ENCODE data around the gene SERPIND1. TPM values are rescaled to one million over a fixed set of nuclear protein-coding genes. Genes with fewer than 3 reads are reported as not detected.
"Not testable (repeated sequence)": the region's sequence is repeated elsewhere in the genome, so short reads cannot be mapped to it uniquely, and the experiment has no call there.

SERPIND1 gene
- total RNA-seq, 6 donors from 2014 or later: 0.57 to 2.6 (median 0.76) TPM; not detected in 2

DNA sequence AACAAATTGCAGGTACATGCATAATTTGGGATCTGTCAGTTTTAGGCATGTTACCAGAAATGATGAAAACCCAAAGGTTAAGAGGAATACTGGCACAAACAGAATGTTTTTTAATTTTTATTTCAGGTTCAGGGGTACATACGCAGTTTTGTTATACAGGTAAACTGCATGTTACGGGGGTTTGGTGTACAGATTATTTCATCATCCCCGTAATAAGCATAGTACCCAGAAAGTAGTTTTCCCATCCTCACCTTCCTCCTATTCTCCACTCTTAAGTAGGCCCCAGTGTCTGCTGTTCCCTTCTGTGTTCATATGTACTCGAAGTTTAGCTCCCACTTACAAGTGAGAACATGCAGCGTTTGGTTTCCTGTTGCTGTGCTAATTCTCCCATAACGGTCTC lies 51.7 kb downstream of the SERPIND1 start:
- Histone ChIP-seq H3K27me3 (no peaks in the 10 kb centered on the region), H3K4me3 (no peak overlapping the region), H3K9me3 (no peaks in the 10 kb centered on the region), H3K36me3 (peaks cover 4 to 72% (median 29%) of the 10 kb centered on the region in 4 donors), H3K27ac (no peak overlapping the region), H3K4me1 (no peaks in the 10 kb centered on the region)
- 88 to 90% methylated on average over 6 of the region's 6 CpGs for WGBS, 2 donors
- ATAC-seq (ENCODE audit: low FRiP score in 2 of 2): no peak
- TF ChIP-seq EP300 (IDR thresholded peaks at IDR 0.05): no peak
- TF ChIP-seq, protein P1, sequence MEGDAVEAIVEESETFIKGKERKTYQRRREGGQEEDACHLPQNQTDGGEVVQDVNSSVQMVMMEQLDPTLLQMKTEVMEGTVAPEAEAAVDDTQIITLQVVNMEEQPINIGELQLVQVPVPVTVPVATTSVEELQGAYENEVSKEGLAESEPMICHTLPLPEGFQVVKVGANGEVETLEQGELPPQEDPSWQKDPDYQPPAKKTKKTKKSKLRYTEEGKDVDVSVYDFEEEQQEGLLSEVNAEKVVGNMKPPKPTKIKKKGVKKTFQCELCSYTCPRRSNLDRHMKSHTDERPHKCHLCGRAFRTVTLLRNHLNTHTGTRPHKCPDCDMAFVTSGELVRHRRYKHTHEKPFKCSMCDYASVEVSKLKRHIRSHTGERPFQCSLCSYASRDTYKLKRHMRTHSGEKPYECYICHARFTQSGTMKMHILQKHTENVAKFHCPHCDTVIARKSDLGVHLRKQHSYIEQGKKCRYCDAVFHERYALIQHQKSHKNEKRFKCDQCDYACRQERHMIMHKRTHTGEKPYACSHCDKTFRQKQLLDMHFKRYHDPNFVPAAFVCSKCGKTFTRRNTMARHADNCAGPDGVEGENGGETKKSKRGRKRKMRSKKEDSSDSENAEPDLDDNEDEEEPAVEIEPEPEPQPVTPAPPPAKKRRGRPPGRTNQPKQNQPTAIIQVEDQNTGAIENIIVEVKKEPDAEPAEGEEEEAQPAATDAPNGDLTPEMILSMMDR (IDR thresholded peaks at IDR 0.05): no peak
- no peak for TF ChIP-seq POLR2A (IDR thresholded peaks at IDR 0.05)
- no peak for TF ChIP-seq POLR2AphosphoS5 (IDR thresholded peaks at IDR 0.05)
- DNase-seq: no peak

DNA sequence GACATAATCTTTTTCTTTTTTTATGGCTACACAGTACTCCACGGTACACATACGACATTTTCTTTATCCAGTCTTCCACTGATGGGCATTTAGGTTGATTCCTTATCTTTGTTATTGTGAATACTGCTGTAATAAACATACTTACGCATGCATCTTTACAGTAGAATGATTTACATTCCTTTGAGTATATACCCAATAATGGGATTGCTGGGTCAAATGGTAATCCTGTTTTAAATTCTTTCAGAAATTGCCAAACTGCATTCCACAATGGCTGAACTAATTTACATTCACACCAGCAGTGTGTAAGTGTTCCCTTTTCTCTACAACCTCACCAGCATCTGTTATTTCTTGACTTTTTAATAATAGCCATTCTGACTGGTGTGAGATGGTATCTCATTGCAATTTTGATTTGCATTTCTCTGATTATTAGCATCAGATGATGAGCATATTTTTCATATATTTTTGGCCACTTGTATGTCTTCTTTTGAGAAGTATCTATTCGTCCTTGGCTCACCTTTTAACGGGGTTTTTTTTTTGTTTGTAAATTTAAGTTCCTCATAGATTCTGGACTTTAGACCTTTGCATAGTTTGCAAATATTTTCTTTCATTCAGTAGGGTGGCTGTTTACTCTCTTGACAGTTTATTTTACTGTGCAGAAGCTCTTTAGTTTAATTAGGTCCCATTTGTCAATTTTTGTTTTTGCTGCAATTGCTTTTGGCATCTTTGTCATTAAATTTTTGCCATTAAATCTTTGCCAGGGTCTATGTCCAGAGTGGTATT lies 52.6 kb downstream of the SERPIND1 start:
- H3K4me1 ChIP-seq; DNase-seq; H3K27me3 ChIP-seq; ATAC-seq (ENCODE audit: low FRiP score in 2 of 2); H3K27ac ChIP-seq; H3K4me3 ChIP-seq; H3K9me3 ChIP-seq: not testable (repeated sequence)
- WGBS, 2 donors: 92 to 94% methylated on average over 5 of the region's 5 CpGs
- H3K36me3 ChIP-seq: peaks cover 4 to 72% (median 27%) of the 10 kb centered on the region in 4 donors

DNA sequence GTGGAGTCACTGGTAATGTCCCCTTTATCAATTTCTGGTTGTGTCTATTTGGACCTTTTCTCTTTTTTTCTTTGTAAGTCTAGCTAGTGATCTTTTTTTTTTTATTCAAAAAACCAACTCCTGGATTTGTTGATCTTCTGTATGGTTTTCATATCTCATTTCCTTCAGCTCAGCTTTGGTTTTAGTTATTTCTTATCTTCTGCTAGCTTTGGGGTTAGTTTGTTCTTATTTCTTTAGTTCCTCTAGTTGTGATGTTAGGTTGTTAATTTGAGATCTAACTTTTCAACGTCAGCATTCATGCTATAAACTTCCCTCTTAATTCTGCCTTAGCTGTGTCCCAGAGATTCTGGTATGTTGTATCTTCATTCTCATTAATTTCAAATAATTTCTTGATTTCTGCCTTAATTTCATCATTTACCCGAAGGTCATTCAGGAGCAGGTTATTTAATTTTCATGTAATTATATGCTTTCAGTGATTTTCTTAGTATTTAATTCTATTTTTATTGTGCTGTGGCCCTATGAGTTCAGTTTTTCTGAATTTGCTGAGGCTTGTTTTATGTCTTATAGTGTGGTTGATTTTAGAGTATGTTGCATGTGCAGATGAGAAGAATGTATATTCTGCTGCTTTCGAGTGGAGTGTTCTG lies 55.7 kb downstream of the SERPIND1 start:
- ATAC-seq (ENCODE audit: low FRiP score in 2 of 2) (no peak), DNase-seq (no peak)
- Histone ChIP-seq H3K9me3 (no peaks in the 10 kb centered on the region), H3K4me1 (no peaks in the 10 kb centered on the region), H3K27me3 (no peaks in the 10 kb centered on the region), H3K36me3 (peaks cover 0 to 77% (median 27%) of the 10 kb centered on the region in 4 donors), H3K27ac (no peak overlapping the region), H3K4me3 (no peak overlapping the region)
- no peak for TF ChIP-seq EP300 (IDR thresholded peaks at IDR 0.05)
- TF ChIP-seq, protein P1 (IDR thresholded peaks at IDR 0.05): no peak
- 90 to 93% methylated on average over 3 of the region's 3 CpGs for WGBS, 2 donors

GRCh38 chr22:20833225-20833665 lies 59.3 kb downstream of the SERPIND1 start:
- Histone ChIP-seq H3K27ac (no peak overlapping the region), H3K4me1 (no peaks in the 10 kb centered on the region), H3K9me3 (no peaks in the 10 kb centered on the region), H3K27me3 (no peaks in the 10 kb centered on the region), H3K4me3 (no peak overlapping the region), H3K36me3 (peaks cover 0 to 63% (median 25%) of the 10 kb centered on the region in 4 donors)
- 89 to 91% methylated on average over 4 to 6 of the region's 6 CpGs for whole genome bisulfite sequencing, 2 donors
- ATAC-seq (ENCODE audit: low FRiP score in 2 of 2): no peak
- DNase-seq: no peak
- TF ChIP-seq EP300 (IDR thresholded peaks at IDR 0.05): no peak
- TF ChIP-seq POLR2AphosphoS5 (IDR thresholded peaks at IDR 0.05): no peak
- TF ChIP-seq, protein P1 (IDR thresholded peaks at IDR 0.05): no peak
- TF ChIP-seq POLR2A (IDR thresholded peaks at IDR 0.05): no peak

- no peak for ATAC-seq (ENCODE audit: low FRiP score in 2 of 2)
- TF ChIP-seq POLR2A (IDR thresholded peaks at IDR 0.05) (no peak), POLR2AphosphoS5 (IDR thresholded peaks at IDR 0.05) (no peak), EP300 (IDR thresholded peaks at IDR 0.05) (no peak)
- TF ChIP-seq, protein P1 (IDR thresholded peaks at IDR 0.05): no peak
- H3K4me3 ChIP-seq: no peak overlapping the region
- DNase-seq: no peak
- H3K9me3 ChIP-seq: no peaks in the 10 kb centered on the region
- WGBS, 2 donors: 87 to 91% methylated on average over 3 of the region's 3 CpGs
- no peak overlapping the region for H3K27ac ChIP-seq
- no peaks in the 10 kb centered on the region for H3K4me1 ChIP-seq
- H3K36me3 ChIP-seq: peaks cover 0 to 53% (median 25%) of the 10 kb centered on the region in 4 donors
- H3K27me3 ChIP-seq: no peaks in the 10 kb centered on the region
These were observed 60.3 kb downstream of the SERPIND1 start for GRCh38 chr22:20834206-20834605.

All from upper lobe of left lung (tissue), 6 donors.